ENCODE results near the gene CARD9.

GRCh38 chr9:136386018-136386417, 12.5 kb upstream of the CARD9 start:
- TF ChIP-seq POLR2A (IDR thresholded peaks at IDR 0.05), result no peak
- no peak for TF ChIP-seq CTCF (IDR thresholded peaks at IDR 0.05)
